HPDE6-E6E7 (cell line): Measurements from ENCODE around the gene LRRTM4.

Experiments
- DNase-seq: peaks from one replicate; pipeline ENCODE4 v3.0.0; 2011; ENCODE audit warnings: missing footprints; ENCODE audit errors: extremely low spot score

The LRRTM4 gene

DNA sequence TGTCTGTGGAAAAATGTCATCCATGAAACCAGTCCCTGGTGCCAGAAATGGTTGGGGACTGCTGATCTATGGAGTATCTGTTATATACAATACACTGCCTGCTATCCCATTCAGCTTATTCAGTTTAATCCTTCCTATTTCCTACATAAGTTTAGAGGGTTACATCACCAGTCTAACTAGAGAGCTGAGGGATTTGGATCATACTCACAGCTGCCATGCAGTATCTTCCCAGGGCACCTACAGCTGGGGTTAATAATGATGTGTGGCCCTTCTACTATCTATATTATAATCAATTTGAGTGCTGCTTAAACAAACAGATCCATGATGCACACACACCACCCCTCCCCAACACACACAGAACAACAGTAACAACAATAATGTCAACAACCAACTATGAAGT, 524.0 kb downstream of the LRRTM4 start:
- DNase-seq, result no peak

DNA sequence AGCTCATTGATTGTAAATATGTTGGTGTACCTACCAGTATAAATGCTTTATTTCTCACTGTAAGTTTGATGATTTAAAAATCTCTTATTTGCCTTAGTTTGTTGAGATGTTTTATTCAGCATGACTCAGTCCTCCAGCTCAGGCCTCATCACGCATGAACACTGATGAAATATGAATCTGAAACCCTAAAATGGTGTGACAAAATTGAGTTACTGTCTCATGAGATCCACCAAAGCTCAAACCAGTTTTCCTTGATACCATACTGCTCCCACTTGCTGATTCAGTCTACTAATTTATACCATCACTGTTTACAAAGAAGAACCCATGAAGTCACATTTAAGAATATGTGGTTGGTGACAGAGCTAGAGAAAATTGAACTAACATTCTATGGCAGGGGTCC, 524.9 kb downstream of the LRRTM4 start:
- no peak for DNase-seq

DNA sequence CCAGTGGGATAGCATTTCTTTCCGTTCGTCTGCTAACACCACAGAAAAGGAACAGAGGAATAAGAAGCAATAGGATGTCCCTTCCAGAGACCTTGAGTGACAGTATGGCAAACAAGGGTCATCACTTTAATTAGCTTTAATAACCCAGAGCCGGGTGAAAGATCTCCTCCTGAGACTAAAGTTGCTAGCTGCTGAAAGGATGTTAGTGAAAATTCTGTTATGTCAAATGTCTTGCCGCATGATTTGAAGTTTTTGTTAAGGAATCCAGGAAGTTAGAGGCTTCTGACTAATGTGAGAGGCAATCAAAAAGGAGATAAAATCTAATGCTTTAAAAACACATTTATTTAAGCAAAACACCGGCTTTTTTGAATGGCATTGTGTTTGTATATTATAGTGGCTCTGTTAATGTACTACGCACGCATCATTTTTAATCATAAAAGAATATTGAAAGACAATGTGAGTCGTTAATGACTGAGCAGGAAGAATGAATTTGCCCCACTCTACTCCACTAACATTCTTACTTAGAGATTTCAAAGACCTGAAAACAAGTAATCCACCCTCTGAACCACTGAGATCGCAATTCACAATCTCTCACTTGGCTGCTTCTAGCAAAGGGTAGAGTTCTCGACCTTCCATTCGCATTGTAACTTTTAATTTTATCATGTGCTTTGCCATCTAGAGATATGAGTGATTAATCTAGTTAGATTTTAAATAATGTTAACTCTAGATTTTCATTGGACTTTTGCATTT, 536.6 kb downstream of the LRRTM4 start:
- no peak for DNase-seq

DNA sequence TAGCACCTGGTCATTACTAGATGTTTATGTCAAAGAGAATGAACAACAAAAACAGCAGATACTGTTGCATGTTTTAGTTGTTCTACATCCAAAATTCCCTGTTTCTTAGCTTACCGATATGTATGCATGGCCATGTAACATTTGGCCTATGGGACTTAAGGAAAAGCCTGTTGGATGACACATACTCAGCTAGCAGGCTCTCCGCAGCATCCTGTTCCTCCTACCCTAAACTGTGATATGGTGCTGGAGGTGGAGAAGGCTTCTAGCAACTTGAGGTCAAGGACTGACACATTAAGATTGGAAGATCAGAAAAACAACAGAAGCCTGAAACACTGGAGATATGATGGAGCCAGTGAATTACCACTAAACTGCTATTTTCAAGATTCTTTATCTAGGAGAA, 537.8 kb downstream of the LRRTM4 start:
- no peak for DNase-seq

DNA sequence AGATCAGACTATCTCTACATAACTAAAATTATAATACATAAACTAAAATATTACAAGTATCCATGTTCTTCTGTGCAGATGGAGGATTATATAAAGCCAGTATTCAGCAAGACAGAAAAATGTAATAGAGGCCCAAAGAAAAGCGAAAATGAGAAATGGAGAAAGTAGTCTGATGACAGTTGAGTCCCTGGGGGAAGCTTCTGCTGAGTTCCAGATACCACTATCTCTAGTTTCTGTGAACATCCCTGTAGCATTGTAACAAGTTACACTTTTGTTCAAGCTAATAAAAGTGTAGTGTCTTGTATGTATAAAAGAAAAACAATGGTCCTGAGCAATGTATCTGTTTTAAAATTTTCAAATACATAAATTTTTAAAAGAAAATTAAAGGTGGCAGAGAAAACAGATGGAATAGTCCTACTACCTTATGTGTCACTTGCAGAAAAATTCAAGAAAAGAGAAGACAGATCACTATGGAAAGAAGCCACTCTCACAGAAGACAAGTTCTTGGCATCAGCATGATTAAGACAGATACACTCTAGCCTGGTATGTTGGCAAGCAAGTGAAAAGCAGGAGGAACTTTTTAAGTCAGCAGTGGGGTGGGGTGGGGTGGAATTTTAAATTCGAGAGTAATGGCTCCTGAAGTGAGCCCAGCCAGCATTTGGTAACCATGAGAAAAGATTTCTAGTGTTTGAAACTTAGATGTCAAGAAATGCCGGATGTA, 541.9 kb downstream of the LRRTM4 start:
- no peak for DNase-seq

DNA sequence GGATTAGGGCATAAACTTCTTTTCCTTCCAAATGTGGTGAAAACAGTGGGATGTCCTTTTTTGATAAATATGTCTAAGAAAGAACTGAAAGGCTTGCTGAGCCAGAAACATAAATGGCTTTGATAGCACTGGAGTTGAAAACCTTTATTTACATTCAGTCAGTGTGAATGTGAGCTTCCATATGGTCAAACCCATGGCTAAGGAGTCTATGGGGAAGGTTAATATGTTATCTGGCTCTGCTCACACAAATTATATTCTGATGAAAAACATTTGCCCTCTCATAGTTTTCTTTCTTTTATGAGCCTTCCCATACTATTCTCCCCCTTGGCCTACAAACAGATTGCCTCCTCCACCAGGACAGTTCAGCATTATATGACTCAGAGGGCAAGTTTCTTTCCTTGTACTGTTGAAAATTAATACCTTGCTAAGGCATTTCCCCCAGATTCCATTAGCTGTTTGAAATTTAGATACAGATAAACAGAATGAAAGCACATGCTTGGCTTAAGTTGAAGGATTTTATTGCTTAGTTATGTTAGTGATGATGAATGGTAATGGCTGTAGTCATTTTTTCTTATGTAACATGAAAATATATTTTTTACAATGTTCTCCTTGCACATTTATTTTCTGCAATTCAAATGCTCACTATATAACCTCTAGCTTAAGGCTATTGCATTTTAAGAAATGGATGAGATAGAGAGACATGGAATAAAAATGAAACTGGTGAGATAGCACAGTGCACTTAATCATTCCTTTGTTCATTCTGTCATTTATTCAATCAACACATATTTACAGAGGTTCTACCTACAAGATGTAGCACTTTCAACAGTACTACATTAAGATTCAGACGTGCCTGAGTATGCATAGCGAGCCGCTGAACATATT, 544.1 kb downstream of the LRRTM4 start:
- peak; percentile 13 for DNase-seq

DNA sequence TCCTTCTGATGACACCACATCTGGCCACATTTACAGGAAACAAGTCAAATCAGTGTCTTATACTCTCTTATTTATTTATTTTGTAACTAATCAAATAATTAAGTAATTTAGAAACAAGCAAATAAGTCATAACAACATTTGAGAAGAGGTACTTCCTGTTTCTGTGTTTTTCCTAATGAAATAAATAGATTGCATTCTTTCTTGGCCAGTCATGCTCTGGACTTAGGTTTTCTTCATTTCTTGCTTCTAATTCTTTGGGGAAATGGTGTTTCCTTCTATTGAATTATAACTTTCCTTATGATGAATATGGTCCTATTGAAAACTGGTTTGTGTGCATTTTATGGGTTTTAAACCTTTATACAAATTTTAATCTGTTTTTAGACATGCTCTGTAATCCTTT, 546.4 kb downstream of the LRRTM4 start:
- DNase-seq, result no peak

DNA sequence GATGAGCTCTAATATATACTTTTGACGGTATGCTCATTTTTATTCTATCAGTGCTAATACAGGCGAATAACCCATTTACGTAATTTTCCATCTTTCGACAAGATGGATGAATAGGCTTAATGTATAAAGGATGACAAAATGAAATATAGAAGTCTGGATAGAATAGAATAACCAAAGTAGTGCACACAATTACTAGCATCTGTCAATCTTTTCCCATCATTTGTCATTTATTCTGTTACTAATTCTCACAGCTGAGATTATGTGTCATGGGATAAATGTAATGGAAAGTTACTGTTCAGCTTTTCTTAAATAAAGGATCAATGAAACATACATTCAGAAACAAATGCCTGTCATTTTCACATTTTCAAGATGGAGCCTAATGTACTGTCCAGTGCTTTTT, 548.6 kb downstream of the LRRTM4 start:
- no peak for DNase-seq

DNA sequence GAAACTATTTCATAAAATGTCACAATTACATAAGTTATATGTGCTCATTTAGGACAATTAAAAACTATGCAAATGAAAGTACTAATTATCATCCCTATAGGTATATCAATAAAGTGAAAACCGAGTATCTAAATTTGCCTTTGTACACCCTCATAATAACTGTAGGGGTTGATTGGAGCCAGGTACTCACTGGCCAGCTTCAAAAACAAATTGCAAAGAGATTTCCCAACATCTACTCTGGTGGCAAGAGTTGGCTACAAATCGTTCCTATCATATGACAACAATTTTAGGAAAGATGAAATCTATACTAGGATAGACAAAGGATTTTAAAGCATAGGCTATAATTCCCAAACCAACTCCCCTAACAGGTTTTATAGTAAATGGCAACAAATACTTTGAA, 556.4 kb downstream of the LRRTM4 start:
- no peak for DNase-seq

DNA sequence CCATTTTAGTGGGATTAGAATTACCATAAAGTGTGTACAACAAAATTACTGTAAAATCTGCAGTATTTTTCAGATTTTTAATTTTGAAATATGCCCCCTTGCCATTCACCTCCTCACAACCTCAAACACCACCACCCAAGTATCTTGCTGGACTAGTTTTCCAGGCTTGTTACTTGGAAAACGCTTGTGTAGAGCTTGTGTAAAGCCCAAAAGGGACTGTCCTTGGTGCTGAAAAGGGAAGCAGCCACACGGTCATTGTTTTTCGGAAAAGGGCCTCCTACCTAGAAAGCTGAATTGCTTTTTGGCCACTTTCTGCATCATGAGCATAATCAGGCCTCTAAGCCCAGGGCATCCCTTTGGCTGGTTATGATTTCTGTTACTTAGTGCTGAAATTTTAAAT, 563.4 kb downstream of the LRRTM4 start:
- no peak for DNase-seq

DNA sequence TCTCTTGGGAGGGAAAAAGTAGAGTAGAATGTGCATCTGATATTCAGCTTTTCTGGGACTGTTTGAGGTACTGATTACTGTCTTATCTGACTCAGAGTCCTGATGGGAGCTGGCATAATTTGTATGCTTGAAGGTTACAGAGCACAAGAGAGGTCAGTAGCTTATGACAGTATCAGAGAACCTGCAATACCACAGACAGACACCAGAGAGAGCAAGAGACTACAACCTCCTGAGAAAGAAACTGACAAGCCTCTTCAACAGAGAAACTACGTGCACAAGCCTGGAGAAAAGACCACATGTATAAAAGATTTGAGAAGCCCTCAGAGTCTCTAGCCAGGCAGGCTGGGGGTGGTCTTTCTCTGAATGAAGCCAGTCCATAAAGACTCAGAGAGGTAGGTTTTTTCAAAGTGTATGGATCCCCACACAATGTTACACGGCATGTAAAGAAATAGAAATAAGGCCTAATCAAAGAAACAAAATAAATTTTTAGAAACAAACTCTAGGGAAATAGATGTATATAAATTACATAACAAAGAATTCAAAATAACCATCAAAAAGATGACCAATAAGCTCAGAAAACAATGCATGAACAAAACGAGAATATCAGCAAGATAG, 568.3 kb downstream of the LRRTM4 start:
- peak; percentile 9 for DNase-seq

DNA sequence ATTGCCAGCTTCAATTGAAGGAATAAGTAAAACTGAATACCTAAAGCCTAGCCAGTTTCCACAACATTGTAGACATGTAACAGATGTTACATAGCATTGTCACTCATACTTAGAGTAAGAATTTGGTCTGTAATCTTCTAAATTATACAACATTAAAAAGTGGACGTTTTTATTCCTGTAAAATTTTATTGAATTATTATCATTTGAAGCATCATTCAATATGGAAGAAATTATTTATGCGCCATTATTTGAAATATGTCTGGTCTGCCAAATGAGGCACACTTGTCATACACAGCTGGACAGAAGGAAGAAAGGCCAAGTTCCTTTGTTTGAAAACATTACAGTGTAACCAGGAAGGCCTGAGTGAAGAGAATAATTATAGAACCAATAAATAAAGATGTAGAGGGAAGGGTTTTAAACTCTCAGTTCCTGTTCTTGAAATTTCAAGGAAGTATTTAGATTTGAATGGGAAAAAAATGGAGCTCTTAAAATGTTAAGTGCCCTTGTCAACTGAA, 575.5 kb downstream of the LRRTM4 start:
- DNase-seq, result no peak

DNA sequence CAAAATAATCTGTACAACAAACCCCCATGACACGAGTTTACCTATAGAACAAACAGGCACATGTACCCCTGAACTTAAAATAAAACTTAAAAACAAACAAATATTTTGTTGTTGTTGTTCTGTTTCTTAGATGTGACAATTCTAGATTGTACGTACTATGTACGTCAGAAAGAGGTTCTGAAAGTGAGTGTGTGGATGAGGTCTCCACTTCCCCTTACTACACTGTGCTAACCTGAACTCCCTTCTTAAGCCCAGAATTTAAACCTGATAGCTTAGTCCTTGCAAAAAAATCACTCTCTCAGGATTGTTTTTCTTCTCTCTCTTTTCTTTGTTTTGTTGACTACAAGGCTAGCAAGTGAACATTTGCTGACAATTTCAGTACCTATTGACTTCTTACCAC, 581.6 kb downstream of the LRRTM4 start:
- no peak for DNase-seq

DNA sequence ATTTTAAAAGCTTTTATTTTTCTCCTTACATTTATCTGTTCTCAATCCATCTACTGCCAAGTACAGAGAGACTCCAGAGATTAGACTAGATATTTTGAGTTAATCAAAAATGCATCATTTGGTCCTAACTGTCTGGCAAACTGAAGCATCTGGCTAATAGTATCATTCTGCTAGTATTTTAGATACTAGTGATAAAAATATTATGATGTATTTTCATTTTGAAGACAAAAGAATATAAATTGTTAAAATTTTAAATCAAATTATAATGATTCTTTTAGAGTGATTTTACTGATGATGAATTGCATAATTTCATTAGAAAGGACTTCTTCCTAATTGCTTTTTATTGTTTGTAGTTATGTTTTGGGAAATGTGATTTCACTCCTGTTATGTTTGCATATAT, 584.0 kb downstream of the LRRTM4 start:
- DNase-seq, result no peak

DNA sequence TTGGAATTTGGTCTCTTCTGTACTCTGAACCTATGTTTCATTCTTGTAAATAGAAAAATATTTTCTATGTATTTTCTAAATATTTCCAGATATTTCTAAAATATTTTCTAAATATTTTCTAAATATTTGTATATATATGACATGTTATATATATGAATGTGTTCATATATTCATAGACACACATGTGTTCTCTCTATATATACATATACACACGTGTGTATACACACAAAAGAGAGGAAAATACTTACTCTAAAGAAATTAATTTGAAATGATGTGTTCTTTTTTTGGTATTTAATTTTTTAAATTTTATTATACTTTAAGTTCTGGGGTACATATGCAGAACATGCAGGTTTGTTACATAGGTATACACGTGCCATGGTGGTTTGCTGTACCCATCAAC, 589.6 kb downstream of the LRRTM4 start:
- DNase-seq, result no peak

DNA sequence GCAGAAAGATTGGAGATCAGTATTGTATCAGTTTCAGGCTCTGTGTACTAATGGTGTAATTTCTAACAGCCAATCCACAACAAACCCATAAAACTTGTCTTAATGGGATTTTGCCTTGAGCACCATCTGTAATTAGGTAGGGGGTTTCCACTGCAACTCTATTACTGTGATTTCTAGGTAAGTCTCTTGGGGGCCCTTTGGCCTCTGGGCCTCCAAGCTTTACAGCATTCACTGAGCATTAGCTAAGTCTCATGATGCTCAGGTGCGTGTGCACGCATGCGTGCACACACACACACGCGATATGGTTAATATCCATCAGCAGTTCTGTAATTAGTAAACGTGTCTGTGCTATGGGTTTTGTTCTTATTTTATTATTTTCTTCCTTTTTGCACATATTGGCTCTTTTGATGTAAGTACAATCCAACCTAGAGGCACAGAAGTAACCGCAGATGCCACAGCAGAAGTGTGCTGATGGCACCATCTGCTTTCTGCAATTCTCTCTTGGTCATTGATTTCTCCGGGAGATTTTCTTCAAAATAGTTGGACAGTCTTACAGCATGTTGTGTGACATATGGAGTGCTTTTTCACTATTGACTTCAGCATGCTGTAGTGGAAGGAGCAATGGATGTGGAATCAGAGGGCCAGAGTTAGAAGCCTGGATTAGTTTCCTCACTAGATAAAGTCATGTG, 592.0 kb downstream of the LRRTM4 start:
- DNase-seq, result no peak

DNA sequence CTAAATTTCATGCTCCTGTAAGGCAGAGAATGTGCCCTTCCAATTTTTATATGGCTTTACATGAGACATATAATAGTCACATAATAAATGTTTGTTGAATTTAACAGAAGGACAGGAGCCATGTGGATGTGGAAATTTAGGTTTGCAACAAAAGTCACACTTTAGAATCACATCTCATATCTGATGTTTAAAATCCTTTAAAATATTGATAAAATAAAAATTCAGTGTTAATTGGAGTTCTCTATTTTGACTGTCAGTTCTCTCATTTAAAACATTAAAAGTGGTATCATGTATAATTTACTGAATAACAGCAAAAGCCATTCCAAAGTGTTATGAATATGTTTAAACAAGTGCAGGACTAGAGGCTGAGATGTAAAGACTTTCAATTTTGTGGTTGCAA, 594.1 kb downstream of the LRRTM4 start:
- DNase-seq, result no peak

DNA sequence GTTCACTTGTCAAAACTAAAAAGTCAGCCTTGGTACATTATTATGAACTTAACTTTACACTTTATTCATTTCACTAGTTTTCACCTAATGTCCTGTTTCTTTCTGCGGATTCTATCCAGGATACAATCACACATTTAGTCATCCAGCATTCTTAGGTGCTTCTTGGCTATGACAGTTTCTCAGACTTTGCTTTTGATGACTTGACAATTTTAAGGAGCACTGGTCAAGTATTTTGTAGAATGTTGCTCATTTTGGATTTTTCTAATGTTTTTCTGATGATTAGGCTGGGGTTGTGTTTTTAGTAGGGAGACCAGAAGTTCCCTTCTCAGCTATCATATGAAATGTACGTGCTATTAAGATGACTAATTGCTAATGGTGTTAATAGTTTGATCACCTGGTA, 601.2 kb downstream of the LRRTM4 start:
- no peak for DNase-seq

DNA sequence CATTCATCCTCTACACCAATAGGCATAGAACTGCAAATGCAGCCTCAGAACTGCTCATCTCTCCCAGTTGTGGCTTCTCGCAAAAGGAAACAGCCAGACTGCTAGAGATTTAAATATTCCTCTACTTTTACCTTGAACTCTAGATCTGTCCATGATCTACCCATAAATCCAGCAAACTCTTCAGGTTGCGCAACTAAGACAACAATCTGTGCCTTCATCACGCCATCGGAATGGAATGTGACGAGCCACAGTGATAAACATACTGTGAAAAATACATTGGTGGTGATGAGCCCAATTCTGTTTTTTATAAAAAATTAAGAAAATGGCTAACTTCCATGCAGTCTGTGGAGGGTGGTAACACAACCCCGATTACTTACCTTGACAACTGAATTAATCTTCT, 626.7 kb downstream of the LRRTM4 start:
- no peak for DNase-seq

DNA sequence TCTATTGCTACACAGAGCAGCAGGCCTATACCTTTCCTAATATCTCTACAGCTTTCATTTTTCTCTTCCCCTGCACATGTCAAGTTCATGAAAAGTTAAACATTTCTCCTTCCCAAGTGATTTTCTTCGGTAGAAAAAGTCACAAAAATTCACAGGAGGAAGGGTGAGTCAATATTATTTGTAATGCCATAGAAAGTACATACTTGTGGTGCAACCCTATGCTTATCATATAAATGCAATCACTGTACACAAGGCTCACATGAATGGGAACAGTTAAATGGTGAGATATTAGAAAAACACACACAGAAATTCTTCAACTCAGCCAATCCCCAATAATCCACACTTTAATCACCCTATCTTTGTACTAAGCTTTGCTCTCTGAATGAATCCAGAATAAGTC, 651.6 kb downstream of the LRRTM4 start:
- DNase-seq, result no peak

DNA sequence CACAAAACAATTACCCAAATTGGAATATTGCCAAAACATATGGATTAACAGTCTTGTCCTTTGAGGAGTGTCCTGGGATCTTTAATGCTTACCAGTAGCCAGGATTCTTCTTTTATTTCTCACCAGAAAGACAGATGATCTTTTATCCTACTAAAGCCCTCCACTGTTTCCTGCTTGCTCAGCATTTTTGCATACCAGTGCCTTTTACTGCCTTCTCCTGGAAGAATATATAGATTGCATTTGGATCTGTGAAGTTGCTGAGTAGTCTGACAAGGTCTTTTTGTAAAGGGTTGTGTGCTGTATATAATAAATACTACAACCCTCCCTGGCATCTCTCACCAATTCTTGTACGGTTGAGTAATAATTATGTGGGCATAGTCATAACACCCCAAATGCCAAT, 652.2 kb downstream of the LRRTM4 start:
- DNase-seq, result no peak
